CD4-positive, CD25-positive, alpha-beta regulatory T cell (primary cell): ENCODE results near the gene TRIM15. TPM values are rescaled to one million over a fixed set of nuclear protein-coding genes. Genes with fewer than 3 reads are reported as not detected.

Experiments used
- ATAC-seq, 2 donors: fragments of 150-1000 bp; cut with Tn5 transposase; one replicate each; pipeline ENCODE4 v1.10.0; 2021; ENCODE audit warnings: low read depth in 2 of 2, moderate number of reproducible peaks in 2 of 2, moderate library complexity in 1 of 2
- DNase-seq, 3 donors: peaks; one replicate each; pipeline versions ENCODE4 v3.0.0 to v3.0.0-alpha.2; 2012 to 2022; ENCODE audit warnings: mixed read lengths in 1 of 3
- H3K27ac ChIP-seq: one replicate; pipeline ENCODE4 v1.7.0; 2013; ENCODE audit warnings: mild to moderate bottlenecking, low read length; ENCODE audit not compliant: insufficient read depth, poor library complexity, severe bottlenecking
- H3K27me3 ChIP-seq: one replicate; pipeline ENCODE4 v1.7.0; 2013; ENCODE audit warnings: low read length; ENCODE audit not compliant: control insufficient read depth, insufficient read depth
- H3K36me3 ChIP-seq: one replicate; pipeline ENCODE4 v1.7.0; 2013; ENCODE audit warnings: mild to moderate bottlenecking, low read length, moderate library complexity; ENCODE audit not compliant: control insufficient read depth, insufficient read depth
- H3K4me1 ChIP-seq: 2 replicates; pipeline ENCODE4 v1.7.0; 2013; ENCODE audit warnings: mild to moderate bottlenecking, low read length; ENCODE audit not compliant: insufficient read depth, control insufficient read depth, poor library complexity, severe bottlenecking
- H3K4me3 ChIP-seq: one replicate; pipeline ENCODE4 v1.7.0; 2013; ENCODE audit warnings: low read depth, mild to moderate bottlenecking, low read length, moderate library complexity
- H3K9me3 ChIP-seq, 2 experiments: 1 replicate in 1 of 2; 2 replicates in 1 of 2; pipeline ENCODE4 v1.7.0; 2013; ENCODE audit warnings: low read length in 2 of 2, mild to moderate bottlenecking in 1 of 2, moderate library complexity in 1 of 2; ENCODE audit not compliant: control insufficient read depth in 2 of 2
- H3K27ac Mint-ChIP-seq, 3 donors: one replicate each; pipeline ENCODE4 v1.8.0; 2020 to 2022; ENCODE audit warnings: mild to moderate bottlenecking in 3 of 3, mixed read lengths in 3 of 3, moderate library complexity in 2 of 3
- H3K27me3 Mint-ChIP-seq: one replicate; pipeline ENCODE4 v1.8.0; 2022; ENCODE audit warnings: mild to moderate bottlenecking, mixed read lengths
- H3K36me3 Mint-ChIP-seq: one replicate; pipeline ENCODE4 v1.8.0; 2020; ENCODE audit warnings: mixed read lengths
- H3K4me1 Mint-ChIP-seq, 4 donors: one replicate each; pipeline ENCODE4 v1.8.0; 2020 to 2022; ENCODE audit warnings: mixed read lengths in 4 of 4, mild to moderate bottlenecking in 1 of 4
- H3K4me3 Mint-ChIP-seq, 4 donors: one replicate each; pipeline ENCODE4 v1.8.0; 2020 to 2022; ENCODE audit warnings: mild to moderate bottlenecking in 4 of 4, mixed read lengths in 4 of 4, moderate library complexity in 3 of 4
- H3K9me3 Mint-ChIP-seq, 7 donors: one replicate each; pipeline ENCODE4 v1.8.0; 2020 to 2022; ENCODE audit warnings: mixed read lengths in 7 of 7, mild to moderate bottlenecking in 3 of 7, moderate library complexity in 2 of 7
- polyA plus RNA-seq, 4 donors: library from polyadenylated mRNA; unstranded; fragments of 300-500 nt; fragmentation: Illumina TruSeq; gene quantifications; one replicate each; pipeline ENCODE4 v1.2.3, GENCODE V29; 2021
- total RNA-seq: library from RNA; stranded (reverse); gene quantifications from one replicate; pipeline ENCODE4 v1.2.3, GENCODE V29; 2022

Gene TRIM15
- total and polyA plus RNA-seq, 5 donors from 2014 or later: not detected

GRCh38 chr6:30155520-30156261 is 7.7 kb upstream of the TRIM15 start:
- Mint-ChIP-seq H3K9me3 (no peaks in the 10 kb centered on the region), H3K27me3 (peaks cover 42% of the 10 kb centered on the region)

GRCh38 chr6:30156262-30156599 is 7.1 kb upstream of the TRIM15 start:
- no peaks in the 10 kb centered on the region for H3K9me3 Mint-ChIP-seq
- H3K4me3 Mint-ChIP-seq: no peak overlapping the region
- Histone ChIP-seq H3K4me1 (no peaks in the 10 kb centered on the region), H3K4me3 (no peak overlapping the region), H3K27ac (no peak overlapping the region), H3K36me3 (no peaks in the 10 kb centered on the region), H3K9me3 (no peaks in the 10 kb centered on the region), H3K27me3 (peaks cover 21% of the 10 kb centered on the region)
- DNase-seq: no peak
- H3K4me1 Mint-ChIP-seq: peaks cover 0 to 5% (median under 1%) of the 10 kb centered on the region in 4 donors
- peaks cover 42% of the 10 kb centered on the region for H3K27me3 Mint-ChIP-seq
- no peak for ATAC-seq
- no peak overlapping the region for H3K27ac Mint-ChIP-seq
- no peaks in the 10 kb centered on the region for H3K36me3 Mint-ChIP-seq

More at GRCh38 chr6:30155520-30156261, 7.7 kb upstream of the TRIM15 start:
- DNase-seq: no peak
- Mint-ChIP-seq H3K36me3 (no peaks in the 10 kb centered on the region), H3K4me1 (peaks cover 0 to 5% (median under 1%) of the 10 kb centered on the region in 4 donors), H3K27ac (no peak overlapping the region), H3K4me3 (no peak overlapping the region)
- peaks cover 24% of the 10 kb centered on the region for H3K27me3 ChIP-seq
- no peak overlapping the region for H3K27ac ChIP-seq
- H3K36me3 ChIP-seq: no peaks in the 10 kb centered on the region
- H3K9me3 ChIP-seq: no peaks in the 10 kb centered on the region
- H3K4me3 ChIP-seq: no peak overlapping the region
- ATAC-seq: no peak
- no peaks in the 10 kb centered on the region for H3K4me1 ChIP-seq

GRCh38 chr6:30156774-30157173 is 6.6 kb upstream of the TRIM15 start:
- Histone ChIP-seq H3K4me3 (no peak overlapping the region), H3K36me3 (no peaks in the 10 kb centered on the region), H3K4me1 (no peaks in the 10 kb centered on the region), H3K27me3 (peaks cover 21% of the 10 kb centered on the region), H3K27ac (no peak overlapping the region), H3K9me3 (no peaks in the 10 kb centered on the region)
- no peaks in the 10 kb centered on the region for H3K36me3 Mint-ChIP-seq
- no peak overlapping the region for H3K4me3 Mint-ChIP-seq
- H3K27ac Mint-ChIP-seq: no peak overlapping the region
- ATAC-seq: no peak
- DNase-seq: no peak
- no peaks in the 10 kb centered on the region for H3K9me3 Mint-ChIP-seq
- peaks cover 39% of the 10 kb centered on the region for H3K27me3 Mint-ChIP-seq
- peaks cover 0 to 2% (median under 1%) of the 10 kb centered on the region in 4 donors for H3K4me1 Mint-ChIP-seq

GRCh38 chr6:30157581-30157980 is 5.8 kb upstream of the TRIM15 start:
- no peak overlapping the region for H3K27ac ChIP-seq
- no peaks in the 10 kb centered on the region for H3K4me1 ChIP-seq
- DNase-seq: no peak
- H3K4me3 ChIP-seq: no peak overlapping the region
- ATAC-seq: no peak
- H3K36me3 ChIP-seq: no peaks in the 10 kb centered on the region
- H3K27me3 ChIP-seq: peaks cover 21% of the 10 kb centered on the region
- peaks cover 0 to 6% (median 2%) of the 10 kb centered on the region in 4 donors for H3K4me1 Mint-ChIP-seq
- H3K27me3 Mint-ChIP-seq: peaks cover 38% of the 10 kb centered on the region
- H3K27ac Mint-ChIP-seq: no peak overlapping the region
- H3K4me3 Mint-ChIP-seq: no peak overlapping the region
- no peaks in the 10 kb centered on the region for H3K9me3 Mint-ChIP-seq
- no peaks in the 10 kb centered on the region for H3K9me3 ChIP-seq
- H3K36me3 Mint-ChIP-seq: no peaks in the 10 kb centered on the region

GRCh38 chr6:30157999-30158398 is 5.3 kb upstream of the TRIM15 start:
- Histone ChIP-seq H3K9me3 (no peaks in the 10 kb centered on the region), H3K27me3 (peaks cover 21% of the 10 kb centered on the region), H3K4me3 (no peak overlapping the region), H3K4me1 (peaks cover under 1% of the 10 kb centered on the region), H3K27ac (no peak overlapping the region), H3K36me3 (no peaks in the 10 kb centered on the region)
- DNase-seq (no peak), ATAC-seq (no peak)
- Mint-ChIP-seq H3K36me3 (no peaks in the 10 kb centered on the region), H3K27me3 (peaks cover 34% of the 10 kb centered on the region), H3K9me3 (no peaks in the 10 kb centered on the region), H3K4me1 (peaks cover 0 to 7% (median 3%) of the 10 kb centered on the region in 4 donors), H3K27ac (no peak overlapping the region), H3K4me3 (no peak overlapping the region)

GRCh38 chr6:30158475-30159040 is 4.8 kb upstream of the TRIM15 start:
- DNase-seq: no peak
- Mint-ChIP-seq H3K27me3 (peaks cover 28% of the 10 kb centered on the region), H3K9me3 (no peaks in the 10 kb centered on the region), H3K4me1 (peaks cover 0 to 8% (median 4%) of the 10 kb centered on the region in 4 donors), H3K4me3 (no peak overlapping the region), H3K27ac (no peak overlapping the region), H3K36me3 (no peaks in the 10 kb centered on the region)
- no peak for ATAC-seq
- Histone ChIP-seq H3K27me3 (peaks cover 19% of the 10 kb centered on the region), H3K9me3 (no peaks in the 10 kb centered on the region), H3K4me3 (no peak overlapping the region), H3K36me3 (no peaks in the 10 kb centered on the region), H3K27ac (no peak overlapping the region), H3K4me1 (peaks cover 4% of the 10 kb centered on the region)

GRCh38 chr6:30160008-30160784 is 3.1 kb upstream of the TRIM15 start:
- Mint-ChIP-seq H3K4me1 (peaks cover 0 to 16% (median 7%) of the 10 kb centered on the region in 4 donors), H3K27ac (no peak overlapping the region), H3K9me3 (no peaks in the 10 kb centered on the region), H3K27me3 (peaks cover 25% of the 10 kb centered on the region), H3K36me3 (no peaks in the 10 kb centered on the region), H3K4me3 (no peak overlapping the region)
- Histone ChIP-seq H3K27ac (no peak overlapping the region), H3K4me3 (no peak overlapping the region), H3K27me3 (peaks cover 13% of the 10 kb centered on the region), H3K9me3 (no peaks in the 10 kb centered on the region), H3K36me3 (no peaks in the 10 kb centered on the region), H3K4me1 (peaks cover 4% of the 10 kb centered on the region)
- DNase-seq (no peak), ATAC-seq (no peak)
